Medulla oblongata (tissue), 1 donor: Measurements from ENCODE around the gene GLDC.

ENCODE experiments used
- DNase-seq: peaks from one replicate; pipeline ENCODE4 v3.0.0-alpha.2; 2015; ENCODE audit errors: extremely low spot score

Gene GLDC

GRCh38 chr9:6620796-6621195, 24.7 kb downstream of the GLDC start:
- no peak for DNase-seq

- no peak for DNase-seq
These were observed 25.2 kb downstream of the GLDC start for GRCh38 chr9:6620353-6620752.

- no peak for DNase-seq
These were observed 25.6 kb downstream of the GLDC start for GRCh38 chr9:6619909-6620308.

- DNase-seq: no peak
These were observed 28.5 kb downstream of the GLDC start for GRCh38 chr9:6616951-6617602.

GRCh38 chr9:6614489-6614888, 31.0 kb downstream of the GLDC start:
- DNase-seq: no peak

- no peak for DNase-seq
These were observed 33.7 kb downstream of the GLDC start for GRCh38 chr9:6611865-6612264.

GRCh38 chr9:6610073-6610472, 35.5 kb downstream of the GLDC start:
- DNase-seq: no peak

- DNase-seq: no peak
These were observed 36.0 kb downstream of the GLDC start for GRCh38 chr9:6609497-6610016.

GRCh38 chr9:6605202-6605601, 40.3 kb downstream of the GLDC start:
- no peak for DNase-seq

GRCh38 chr9:6600426-6600825, 45.1 kb downstream of the GLDC start:
- DNase-seq: no peak

GRCh38 chr9:6600006-6600405, 45.5 kb downstream of the GLDC start:
- DNase-seq: no peak

- DNase-seq: no peak
These were observed 47.2 kb downstream of the GLDC start for GRCh38 chr9:6598249-6598725.

- DNase-seq: no peak
These were observed 52.7 kb downstream of the GLDC start for GRCh38 chr9:6592791-6593190.

- no peak for DNase-seq
These were observed 53.3 kb downstream of the GLDC start for GRCh38 chr9:6592231-6592630.

GRCh38 chr9:6590772-6591384, 54.7 kb downstream of the GLDC start:
- no peak for DNase-seq

GRCh38 chr9:6590334-6590733, 55.2 kb downstream of the GLDC start:
- DNase-seq: peak; percentile 74

GRCh38 chr9:6584881-6585597, 60.5 kb downstream of the GLDC start:
- peak; percentile 57 for DNase-seq

GRCh38 chr9:6581253-6581652, 64.3 kb downstream of the GLDC start:
- no peak for DNase-seq

- DNase-seq: no peak
These were observed 65.9 kb downstream of the GLDC start for GRCh38 chr9:6579613-6580012.

GRCh38 chr9:6576987-6577386, 68.5 kb downstream of the GLDC start:
- DNase-seq: peak; percentile 85

GRCh38 chr9:6575324-6576034, 70.0 kb downstream of the GLDC start:
- DNase-seq: no peak

- peak; percentile 81 for DNase-seq
These were observed 78.4 kb downstream of the GLDC start for GRCh38 chr9:6567140-6567591.
